Smooth muscle cell (in vitro differentiated cells): ENCODE data around the gene SPINK8. TPM values are rescaled to one million over a fixed set of nuclear protein-coding genes. Genes with fewer than 3 reads are reported as not detected.

Experiments used
- DNase-seq: peaks from one replicate; lab custom pipeline; 2025; ENCODE audit not compliant: unreplicated experiment; lab: John Stamatoyannopoulos, UW
- H2AFZ ChIP-seq: fragments of 200-600 bp; sonication (generic); 2 replicates; pipeline ENCODE4 v1.6.0; 2016; ENCODE audit warnings: antibody characterized with exemption, low read depth, mild to moderate bottlenecking
- H3F3A ChIP-seq: fragments of 200-600 bp; sonication (generic); 2 replicates; pipeline ENCODE4 v1.6.0; 2017; ENCODE audit warnings: antibody characterized with exemption, low read depth
- H3K27ac ChIP-seq: fragments of 200-600 bp; sonication (generic); 2 replicates; pipeline ENCODE4 v1.5.1; 2016; ENCODE audit warnings: low read depth, mild to moderate bottlenecking
- H3K27me3 ChIP-seq: fragments of 200-600 bp; sonication (generic); 2 replicates; pipeline ENCODE4 v1.6.1; 2016; ENCODE audit warnings: low read depth, mild to moderate bottlenecking
- H3K36me3 ChIP-seq: fragments of 200-600 bp; sonication (generic); 2 replicates; pipeline ENCODE4 v1.5.1; 2016; ENCODE audit warnings: low read depth
- H3K4me1 ChIP-seq: fragments of 200-600 bp; sonication (generic); 2 replicates; pipeline ENCODE4 v1.5.1; 2016; ENCODE audit warnings: low read depth
- H3K4me2 ChIP-seq: fragments of 200-600 bp; sonication (generic); 2 replicates; pipeline ENCODE4 v1.6.0; 2016; ENCODE audit warnings: mild to moderate bottlenecking
- H3K4me3 ChIP-seq: fragments of 200-600 bp; sonication (generic); 2 replicates; pipeline ENCODE4 v1.5.1; 2016; ENCODE audit warnings: mild to moderate bottlenecking
- H3K79me2 ChIP-seq: fragments of 200-600 bp; sonication (generic); 2 replicates; pipeline ENCODE4 v1.6.0; 2016; ENCODE audit warnings: low read depth, mild to moderate bottlenecking
- H3K9ac ChIP-seq: fragments of 200-600 bp; sonication (generic); 2 replicates; pipeline ENCODE4 v1.6.0; 2016; ENCODE audit warnings: low read depth
- H3K9me3 ChIP-seq: fragments of 200-600 bp; sonication (generic); replicated peaks from 2 replicates; pipeline ENCODE4 v1.5.1; 2016; ENCODE audit warnings: low read depth
- H4K20me1 ChIP-seq: fragments of 200-600 bp; sonication (generic); 2 replicates; pipeline ENCODE4 v1.6.0; 2016; ENCODE audit warnings: low read depth
- CTCF ChIP-seq: fragments of 200-600 bp; sonication (generic); IDR thresholded peaks from 2 replicates; pipeline ENCODE4 v1.5.1; 2017; ENCODE audit warnings: borderline replicate concordance, mild to moderate bottlenecking, antibody characterized with exemption; ENCODE audit not compliant: insufficient read depth, poor library complexity, severe bottlenecking
- WGBS: methylation state at CpG from one replicate; pipeline ENCODE4 v1.1.7; 2016; ENCODE audit warnings: low lambda C conversion rate; 5-methylcytosine and 5-hydroxymethylcytosine counted together
- polyA plus RNA-seq: library from polyadenylated mRNA; unstranded; fragments of >200 nt; fragmentation: Nextera tagmentation; extraction: Ambion mirVana; gene quantifications from 2 replicates; pipeline ENCODE4 v1.2.1, GENCODE V29; 2016
- total RNA-seq: library from RNA; depleted of rRNA; stranded (reverse); fragments of >200 nt; gene quantifications from 2 replicates; pipeline ENCODE4 v1.2.3, GENCODE V29; 2014

SPINK8 gene
- total and polyA plus RNA-seq, 2 experiments from 2014 or later = not detected

GRCh38 chr3:48361928-48362327, 28.5 kb upstream of the SPINK8 start:
- Histone ChIP-seq H3K4me3 (no peak overlapping the region), H3F3A (no peaks in the 10 kb centered on the region), H3K79me2 (no peaks in the 10 kb centered on the region), H2AFZ (no peak overlapping the region), H3K9me3 (peaks cover 4% of the 10 kb centered on the region), H3K4me2 (no peak overlapping the region), H3K4me1 (no peaks in the 10 kb centered on the region), H3K9ac (no peak overlapping the region), H3K27me3 (peaks cover 15% of the 10 kb centered on the region), H4K20me1 (no peaks in the 10 kb centered on the region), H3K36me3 (no peaks in the 10 kb centered on the region), H3K27ac (no peak overlapping the region)
- no peak for DNase-seq
- TF ChIP-seq CTCF = no peak

- Histone ChIP-seq H3K9ac (no peak overlapping the region), H3K36me3 (no peaks in the 10 kb centered on the region), H3K27me3 (peaks cover 20% of the 10 kb centered on the region), H3K4me3 (no peak overlapping the region), H2AFZ (no peak overlapping the region), H3F3A (no peaks in the 10 kb centered on the region), H3K4me1 (no peaks in the 10 kb centered on the region), H3K27ac (no peak overlapping the region), H3K4me2 (no peak overlapping the region), H4K20me1 (no peaks in the 10 kb centered on the region), H3K79me2 (no peaks in the 10 kb centered on the region), H3K9me3 (no peaks in the 10 kb centered on the region)
- TF ChIP-seq CTCF = no peak
- no peak for DNase-seq
- 75% methylated on average over 1 of the region's 1 CpG for WGBS
These were observed 23.0 kb upstream of the SPINK8 start for GRCh38 chr3:48356419-48356818.

GRCh38 chr3:48353987-48354386, 20.5 kb upstream of the SPINK8 start:
- Histone ChIP-seq H3K79me2 (no peaks in the 10 kb centered on the region), H3K27me3 (peaks cover 20% of the 10 kb centered on the region), H2AFZ (no peak overlapping the region), H3K4me3 (no peak overlapping the region), H3K9ac (no peak overlapping the region), H4K20me1 (no peaks in the 10 kb centered on the region), H3K4me2 (no peak overlapping the region), H3K36me3 (no peaks in the 10 kb centered on the region), H3F3A (no peaks in the 10 kb centered on the region), H3K4me1 (no peaks in the 10 kb centered on the region), H3K27ac (no peak overlapping the region), H3K9me3 (no peaks in the 10 kb centered on the region)
- no peak for TF ChIP-seq CTCF
- WGBS = 97% methylated on average over 4 of the region's 4 CpGs
- DNase-seq = no peak

GRCh38 chr3:48352546-48352945, 19.1 kb upstream of the SPINK8 start:
- Histone ChIP-seq H3K9ac (no peak overlapping the region), H3F3A (no peaks in the 10 kb centered on the region), H3K27me3 (peaks cover 15% of the 10 kb centered on the region), H3K4me3 (no peak overlapping the region), H3K79me2 (no peaks in the 10 kb centered on the region), H3K4me2 (no peak overlapping the region), H4K20me1 (no peaks in the 10 kb centered on the region), H3K9me3 (no peaks in the 10 kb centered on the region), H2AFZ (no peak overlapping the region), H3K27ac (no peak overlapping the region), H3K36me3 (no peaks in the 10 kb centered on the region), H3K4me1 (no peaks in the 10 kb centered on the region)
- TF ChIP-seq CTCF = no peak
- WGBS = 87% methylated on average over 6 of the region's 6 CpGs
- no peak for DNase-seq
